Posterior vena cava (tissue), 2 donors: ENCODE measurements around the gene GMCL1. TPM values are rescaled to one million over a fixed set of nuclear protein-coding genes. Genes with fewer than 3 reads are reported as not detected.
A peak's percentile ranks its signal among the peaks of the same experiment; 100 is the strongest.
"Not testable (repeated sequence)": the region's sequence is repeated elsewhere in the genome, so short reads cannot be mapped to it uniquely, and the experiment has no call there.

Source experiments
- DNase-seq: peaks from one replicate; pipeline ENCODE4 v3.0.0-alpha.2; 2020; ENCODE audit warnings: low spot score
- intact Hi-C, 2 donors: fragments of 100-400 bp; cut with DNase I; formaldehyde crosslinking; loops; one replicate each; pipeline versions ENCODE4 v1.14.1 to v1.14.2; 2022 to 2023
- total RNA-seq, 2 donors: library from RNA; stranded (reverse); fragmentation: NEBNext Ultra II Directional; extraction: Animal tissue kit (Norgen Biotek cat#: 25700); gene quantifications; one replicate each; pipeline ENCODE4 v1.2.1, GENCODE V29; 2021
- donor health status: DM: yes; HTN: yes; CAD: no.
- donor health status: DM: yes; HTN: yes; CAD: no.

GMCL1 gene
- total RNA-seq, 2 donors from 2014 or later, result 10.4 to 11.5 TPM

- DNase-seq, result no peak
- intact Hi-C loops, result no loop called here
These were observed 8.1 kb downstream of the GMCL1 start for GRCh38 chr2:69837533-69837932.

- intact Hi-C loops, result no loop called here
- DNase-seq, result no peak
These were observed 14.5 kb downstream of the GMCL1 start for GRCh38 chr2:69843993-69844392.

GRCh38 chr2:69844560-69844959, 15.1 kb downstream of the GMCL1 start:
- intact Hi-C loops, result no loop called here
- DNase-seq, result no peak

- intact Hi-C loops, result no loop called here
- no peak for DNase-seq
These were observed 17.0 kb downstream of the GMCL1 start for GRCh38 chr2:69846182-69847067.

- intact Hi-C loops, result no loop called here
- DNase-seq, result no peak
These were observed 17.8 kb downstream of the GMCL1 start for GRCh38 chr2:69847068-69847828.

GRCh38 chr2:69848186-69848790, 18.8 kb downstream of the GMCL1 start:
- no peak for DNase-seq
- intact Hi-C loops, result no loop called here

GRCh38 chr2:69858261-69858660, 28.8 kb downstream of the GMCL1 start:
- no peak for DNase-seq
- intact Hi-C loops, result no loop called here

GRCh38 chr2:69863298-69863697, 33.8 kb downstream of the GMCL1 start:
- intact Hi-C loops, result no loop called here
- DNase-seq, result no peak

- intact Hi-C loops, result no loop called here
- DNase-seq, result no peak
These were observed 59.0 kb downstream of the GMCL1 start for GRCh38 chr2:69888451-69888850.

GRCh38 chr2:69889302-69889701, 59.8 kb downstream of the GMCL1 start:
- intact Hi-C loops, result no loop called here
- no peak for DNase-seq

GRCh38 chr2:69890881-69891280, 61.4 kb downstream of the GMCL1 start:
- intact Hi-C loops, result no loop called here

GRCh38 chr2:69892838-69893424, 63.5 kb downstream of the GMCL1 start:
- DNase-seq, intact Hi-C loops: not testable (repeated sequence)

More at GRCh38 chr2:69890881-69891280, 61.4 kb downstream of the GMCL1 start:
- no peak for DNase-seq

GRCh38 chr2:69893684-69894551, 64.5 kb downstream of the GMCL1 start, which contains the start of gene SNRNP27:
Gene SNRNP27 (plus strand): TSS chr2:69893956. CDS start chr2:69893985, 29 bp downstream.
- peak; percentile 95 for DNase-seq
- intact Hi-C loops, result no loop called here

- not testable (repeated sequence) for DNase-seq
- intact Hi-C loops, result loop anchor here in 1 of 2 donors (1.0 kb wide), 1 partner anchor 14 kb away; no protein-coding TSS in a partner anchor
These were observed 65.3 kb downstream of the GMCL1 start for GRCh38 chr2:69894737-69895136.

GRCh38 chr2:69902213-69902922, 72.9 kb downstream of the GMCL1 start:
- DNase-seq, result peak; percentile 83
- intact Hi-C loops, result no loop called here

- intact Hi-C loops, result no loop called here
- no peak for DNase-seq
These were observed 77.8 kb downstream of the GMCL1 start for GRCh38 chr2:69907216-69907615.

GRCh38 chr2:69911985-69912563, 82.6 kb downstream of the GMCL1 start:
- intact Hi-C loops, result loop anchor here (2.0 to 10.0 kb wide), 4 partner anchors 173 to 390 kb away; partner anchors contain the start of genes FAM136A (in 1 of the 2) and PCBP1 (in 1 of the 2)
- no peak for DNase-seq
